Epidermal melanocyte (primary cell): Measurements from ENCODE around the gene TSPAN5.

Experiments used
- DNase-seq: peaks from one replicate; pipeline ENCODE4 v3.0.0; 2011; ENCODE audit warnings: low spot score; ENCODE audit not compliant: insufficient read length

The TSPAN5 gene

DNA sequence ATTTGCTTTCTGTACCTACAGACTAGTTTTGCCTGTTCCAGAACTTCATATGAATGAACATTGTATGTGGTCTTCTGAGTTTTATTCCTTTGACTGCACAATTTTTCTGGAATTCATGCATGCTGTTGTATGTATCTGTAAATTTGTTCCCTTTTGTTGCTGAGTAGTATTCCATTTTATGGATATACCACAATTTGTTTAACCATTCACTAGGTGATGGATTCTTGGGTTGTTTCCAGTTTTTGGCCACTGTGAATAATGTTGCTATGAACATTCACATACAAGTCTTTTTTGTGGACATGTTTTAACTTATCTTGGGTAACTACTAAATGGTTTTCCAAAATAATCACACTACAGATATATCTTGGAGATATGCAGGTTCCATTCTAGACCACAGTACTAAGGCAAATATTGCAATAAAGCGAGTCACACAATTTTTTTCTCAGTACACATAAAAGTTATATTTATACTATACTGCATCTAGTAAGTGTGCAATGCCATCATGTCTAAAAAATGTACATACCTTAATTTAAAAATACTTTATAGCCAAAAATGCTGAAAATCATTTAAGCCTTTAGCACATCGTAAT lies 58.7 kb downstream of the TSPAN5 start:
- no peak for DNase-seq

DNA sequence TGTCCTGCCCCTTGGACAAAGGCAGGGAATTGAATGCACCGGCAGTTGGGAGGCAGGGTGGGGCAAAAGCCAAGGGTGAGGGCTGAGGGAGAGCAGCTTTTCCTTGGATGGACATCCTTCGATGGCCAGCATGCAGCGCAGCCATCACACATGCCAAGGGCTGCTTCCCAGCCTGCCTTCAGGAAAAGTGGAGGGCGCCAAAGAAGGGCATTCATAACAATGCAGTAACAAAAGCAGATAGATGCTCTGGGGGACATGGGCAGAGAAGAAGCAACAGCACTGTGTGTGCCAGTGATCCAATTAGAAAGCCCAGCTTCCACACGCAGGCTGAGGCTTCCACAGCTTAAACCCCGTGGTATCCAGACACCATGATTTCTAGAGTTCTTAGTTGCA lies 71.5 kb downstream of the TSPAN5 start:
- DNase-seq = no peak

- no peak for DNase-seq
These were observed 72.0 kb downstream of the TSPAN5 start for GRCh38 chr4:98586291-98586961.

DNA sequence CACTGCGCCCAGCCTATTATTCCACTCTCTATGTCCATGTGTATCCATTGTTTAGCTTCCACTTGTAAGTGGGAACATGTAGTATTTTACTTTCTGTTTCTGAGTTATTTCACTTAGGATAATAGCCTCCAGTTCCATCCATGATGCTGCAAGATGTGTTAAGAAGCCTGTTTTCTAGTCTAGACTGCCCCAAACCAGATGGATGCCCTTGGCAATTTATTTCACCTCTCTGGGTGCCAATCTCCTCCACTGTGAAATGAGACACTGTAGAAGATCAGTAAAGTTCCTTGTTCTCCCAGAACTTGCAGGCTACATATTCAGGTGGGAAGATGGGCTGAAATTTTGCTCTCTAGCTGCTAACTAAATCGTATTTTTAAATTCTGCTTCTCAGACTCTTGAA lies 72.8 kb downstream of the TSPAN5 start:
- DNase-seq = no peak

GRCh38 chr4:98584265-98584664 lies 74.1 kb downstream of the TSPAN5 start:
- DNase-seq = no peak

DNA sequence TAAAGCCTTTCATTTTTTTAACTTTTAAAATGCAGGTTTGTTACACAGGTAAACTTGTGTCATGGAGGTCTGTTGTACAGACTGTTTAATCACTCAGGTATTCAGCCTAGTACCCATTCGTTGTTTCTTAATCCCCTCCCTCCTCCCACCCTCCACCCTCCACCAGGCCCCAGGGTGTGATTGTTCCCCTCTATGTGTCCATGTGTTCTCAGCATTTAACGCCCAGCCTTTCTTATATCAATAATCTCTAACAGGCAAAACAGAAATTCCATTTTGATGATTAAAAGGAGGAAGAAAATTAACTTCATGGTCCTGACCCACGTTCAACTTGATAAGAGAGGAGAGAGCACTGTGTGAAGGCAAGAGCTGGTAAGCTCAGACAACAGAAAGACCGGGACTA lies 75.1 kb downstream of the TSPAN5 start:
- DNase-seq = no peak

- DNase-seq = no peak
These were observed 77.3 kb downstream of the TSPAN5 start for GRCh38 chr4:98581126-98581525.

DNA sequence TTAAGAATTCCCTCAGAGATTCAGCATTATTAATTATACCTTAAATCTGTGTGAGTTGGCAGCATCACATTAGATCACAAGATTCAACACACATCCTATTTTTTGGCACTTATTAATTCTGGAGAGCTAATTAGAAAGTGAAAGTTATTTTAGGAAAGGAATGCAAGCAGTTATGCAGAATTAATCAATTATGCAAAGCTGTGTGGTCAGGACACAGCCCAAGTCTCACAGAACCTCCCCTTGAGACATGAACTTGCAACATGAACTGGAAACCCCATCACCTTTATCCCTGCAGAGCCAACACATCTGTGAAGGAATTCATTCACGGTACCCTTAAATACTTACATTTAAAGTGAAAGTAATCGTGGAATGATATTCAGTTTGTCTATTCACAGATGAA lies 80.5 kb downstream of the TSPAN5 start:
- no peak for DNase-seq

DNA sequence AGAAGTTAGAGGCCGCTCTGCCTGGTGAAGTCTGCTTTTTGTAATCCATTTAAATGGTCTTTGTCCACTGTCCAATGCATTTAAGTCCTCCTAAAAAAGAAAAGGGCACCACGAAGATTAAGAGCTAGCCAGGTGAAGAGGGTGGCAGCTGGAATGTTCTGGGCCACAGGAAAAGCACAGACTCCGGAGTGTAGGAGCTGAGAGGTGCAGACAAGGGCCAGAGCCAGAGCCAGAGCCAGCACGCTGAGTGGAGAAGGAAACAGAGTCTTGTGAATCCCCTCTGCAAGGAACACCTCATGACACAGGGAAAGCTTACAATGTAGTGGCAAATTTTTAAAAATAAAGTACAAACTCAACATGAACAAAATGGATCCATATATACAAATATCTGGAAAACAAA lies 83.6 kb downstream of the TSPAN5 start:
- no peak for DNase-seq

- no peak for DNase-seq
These were observed 84.6 kb downstream of the TSPAN5 start for GRCh38 chr4:98573791-98574190.

DNA sequence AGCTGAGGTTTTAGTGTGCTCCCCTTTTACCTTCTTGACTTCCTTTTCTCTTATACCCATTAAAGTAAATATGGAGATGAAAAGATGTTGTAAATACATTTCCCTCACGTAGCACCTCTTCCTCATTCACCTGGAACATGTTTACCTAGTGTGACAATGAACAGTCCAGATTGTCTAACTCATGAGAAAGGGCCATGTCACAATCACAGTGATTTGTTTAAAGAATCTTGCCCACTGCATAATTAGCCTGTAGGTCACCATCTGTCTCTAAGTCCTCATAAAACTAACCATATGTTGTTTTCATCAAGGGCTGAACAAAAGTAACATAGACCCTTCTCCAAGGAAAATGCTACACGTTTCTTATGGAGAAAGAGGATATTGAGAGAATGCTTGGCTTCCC lies 85.7 kb downstream of the TSPAN5 start:
- DNase-seq = no peak

- DNase-seq = no peak
These were observed 87.1 kb downstream of the TSPAN5 start for GRCh38 chr4:98571161-98571786.

DNA sequence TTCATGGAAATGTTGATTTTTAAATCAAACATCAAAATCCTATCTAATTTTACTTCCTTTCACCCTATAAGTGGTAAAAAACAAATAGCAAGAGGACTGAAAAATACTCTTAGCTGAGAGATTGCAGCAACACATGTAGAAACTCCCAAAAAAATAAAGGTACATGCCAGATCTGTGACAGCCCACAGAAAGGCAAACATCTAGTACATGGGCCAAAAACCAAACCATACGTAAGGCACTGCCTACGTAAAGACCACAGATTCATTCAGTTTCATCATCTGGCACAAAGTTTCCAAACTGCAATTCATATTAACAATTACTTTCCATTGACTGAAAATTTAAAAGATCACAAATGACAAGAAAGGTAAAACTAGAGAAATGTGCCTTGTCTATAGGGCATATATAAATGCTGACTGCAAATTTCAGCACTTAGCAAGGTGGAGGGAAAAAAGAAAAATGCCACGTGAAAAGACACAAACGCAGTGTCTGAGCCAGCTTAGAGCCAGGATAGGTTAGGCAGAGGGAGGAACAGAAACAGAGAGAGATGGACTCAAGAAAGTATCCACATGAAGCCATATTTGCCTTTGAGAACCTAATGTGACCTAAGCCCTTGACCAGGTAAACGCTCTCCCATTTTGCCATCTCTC lies 88.1 kb downstream of the TSPAN5 start:
- DNase-seq = no peak

- no peak for DNase-seq
These were observed 89.3 kb downstream of the TSPAN5 start for GRCh38 chr4:98568941-98569663.

GRCh38 chr4:98567611-98568010 lies 90.8 kb downstream of the TSPAN5 start:
- DNase-seq = no peak

DNA sequence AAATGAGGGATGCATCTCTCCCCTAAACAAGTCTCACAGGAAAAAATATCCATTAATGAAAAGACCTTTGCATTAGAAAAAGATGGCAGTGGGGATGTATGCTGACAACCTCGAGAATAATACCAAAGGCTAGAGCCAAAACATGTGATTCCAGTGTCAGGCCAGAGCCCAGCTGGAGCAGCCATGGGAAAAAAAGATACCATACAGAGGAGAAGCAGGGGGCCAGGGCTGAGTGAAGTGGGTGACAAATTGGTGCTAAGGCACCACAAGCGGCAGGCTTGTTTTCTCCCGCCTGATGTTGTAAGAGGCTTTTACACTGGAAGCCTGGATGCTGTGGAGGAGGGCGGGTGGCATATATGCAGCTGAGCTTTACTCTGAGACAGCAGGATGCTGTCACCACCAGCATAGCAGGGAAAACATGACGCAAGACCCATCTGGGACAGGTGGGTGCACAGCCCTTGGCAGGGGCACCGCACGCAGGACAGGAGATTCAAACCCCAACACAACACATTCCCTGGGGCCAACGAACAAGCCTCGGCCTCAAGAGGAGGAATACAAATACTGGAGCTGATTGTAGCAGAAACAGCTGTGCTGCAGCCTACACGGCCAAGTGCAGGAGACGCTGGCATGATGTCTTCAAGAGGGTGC lies 91.9 kb downstream of the TSPAN5 start:
- no peak for DNase-seq

DNA sequence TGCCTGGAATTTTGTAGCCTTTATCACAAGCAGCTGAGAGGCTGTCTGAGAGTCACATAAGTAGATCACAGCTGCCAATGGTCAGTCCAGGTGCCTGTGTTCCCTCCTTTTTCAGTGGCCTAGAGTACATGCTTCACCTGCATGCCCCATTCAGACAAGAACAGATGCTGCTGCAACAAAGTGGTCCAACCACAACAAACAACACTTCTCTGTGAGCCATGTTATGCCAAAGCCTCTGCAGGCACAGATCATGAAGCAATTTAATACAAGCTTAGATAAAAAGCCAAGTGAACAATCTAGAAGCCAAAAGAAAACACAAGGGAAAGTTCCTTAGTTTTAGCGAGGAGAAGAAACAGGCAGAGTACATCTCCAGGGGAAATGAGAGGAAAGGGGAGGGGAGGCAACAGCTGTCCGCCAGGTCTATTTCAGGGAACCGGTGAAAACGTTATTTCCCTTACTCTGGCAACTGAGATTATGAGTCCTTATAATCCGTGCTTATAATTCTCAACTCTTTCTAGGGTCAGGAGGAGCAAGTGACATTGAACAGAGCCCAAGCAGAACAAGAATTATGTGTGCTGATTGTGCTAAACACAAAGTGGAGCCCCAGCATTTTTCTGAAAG lies 92.6 kb downstream of the TSPAN5 start:
- DNase-seq = no peak

- DNase-seq = no peak
These were observed 93.6 kb downstream of the TSPAN5 start for GRCh38 chr4:98564852-98565251.

DNA sequence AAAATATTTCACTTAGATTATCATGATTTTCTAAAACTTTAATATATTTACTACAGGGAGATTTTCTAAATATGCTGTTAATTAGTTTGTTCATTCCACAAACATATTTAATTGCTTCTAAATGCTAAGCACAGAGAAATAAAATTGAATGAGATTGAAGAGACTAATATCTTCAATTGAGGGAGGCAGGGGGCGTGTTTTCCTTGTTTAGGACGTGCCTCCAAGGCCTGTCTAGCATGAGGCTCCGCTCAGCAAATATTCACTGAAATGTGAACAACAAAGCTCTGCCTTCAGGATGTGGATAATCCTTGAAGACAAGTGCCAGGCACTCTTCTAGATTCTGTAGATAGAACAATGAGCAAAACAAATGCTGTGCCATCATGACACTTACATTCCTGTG lies 98.1 kb downstream of the TSPAN5 start:
- no peak for DNase-seq

- no peak for DNase-seq
These were observed 99.8 kb downstream of the TSPAN5 start for GRCh38 chr4:98558471-98559169.
